ENCODE results near the gene IGLL5. TPM values are rescaled to one million over a fixed set of nuclear protein-coding genes. Genes with fewer than 3 reads are reported as not detected.

The IGLL5 gene
- polyA plus RNA-seq = not detected in 3 replicates
- polyA plus RNA-seq (2011; ENCODE audit: low read depth) = not detected
- polyA plus RNA-seq (2011; cell fraction: cytosol; rRNA removed) = not detected in 2 replicates
- polyA plus RNA-seq (2011; cell fraction: nucleus; rRNA removed) = not detected in 2 replicates
- not detected in 2 replicates for polyA plus RNA-seq (2012; ENCODE audit: low replicate concordance)
- polyA minus RNA-seq = not detected in 3 replicates
- not detected for polyA minus RNA-seq (2011; cell fraction: cytosol; rRNA and poly(A)+ RNA removed)
- not detected in 2 replicates for polyA minus RNA-seq (2011; cell fraction: nucleus; rRNA and poly(A)+ RNA removed)

DNA sequence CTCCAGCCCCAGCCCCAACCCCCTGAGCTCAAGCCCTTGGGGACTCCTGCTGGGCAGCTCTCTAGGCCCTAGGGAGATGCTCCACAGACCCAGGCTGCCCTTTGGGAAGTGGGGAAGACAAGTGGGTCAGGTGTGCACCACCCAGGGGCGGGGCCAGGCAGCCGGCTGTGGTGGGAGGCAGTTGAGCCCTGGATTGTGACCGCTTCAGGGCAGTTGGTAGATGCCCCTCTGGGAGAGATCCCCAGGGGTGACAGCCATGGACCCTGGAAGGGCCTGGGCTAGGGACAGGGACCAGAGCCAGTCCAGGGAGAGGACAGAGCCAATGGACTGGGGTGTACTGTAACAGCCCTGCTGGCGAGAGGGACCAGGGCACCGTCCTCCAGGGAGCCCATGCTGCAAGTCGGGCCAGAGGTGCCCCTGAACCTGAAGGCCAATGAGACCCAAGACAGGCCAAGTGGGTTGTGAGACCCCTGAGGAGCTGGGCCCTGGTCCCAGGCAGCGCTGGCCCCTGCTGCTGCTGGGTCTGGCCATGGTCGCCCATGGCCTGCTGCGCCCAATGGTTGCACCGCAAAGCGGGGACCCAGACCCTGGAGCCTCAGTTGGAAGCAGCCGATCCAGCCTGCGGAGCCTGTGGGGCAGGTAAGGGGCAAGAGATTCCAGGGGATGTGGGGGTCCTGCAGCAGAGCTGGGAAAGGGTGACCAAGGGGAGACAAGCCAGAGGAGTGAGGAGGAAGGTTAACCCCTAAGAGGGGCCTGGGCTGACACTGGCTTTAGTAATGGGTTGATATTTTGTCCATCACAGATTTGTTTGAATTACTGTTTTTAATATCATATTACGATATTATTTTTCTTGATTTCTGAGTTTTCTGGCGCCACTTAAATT lies at the start of gene IGLL5:
IGLL5 (plus strand) TSS at position 196 of the 883 bp plus-strand sequence; CDS start at position 434, 238 bp downstream.
- Histone ChIP-seq H3K27me3 (ENCODE audit: control insufficient read depth, extremely low read depth, insufficient read depth, low read length) (peaks cover 3% of the 10 kb centered on the region), H3K27ac (ENCODE audit: control insufficient read depth, insufficient read depth, low read length) (no peak within 1 kb of the TSS), H3K36me3 (ENCODE audit: control insufficient read depth in 2 of 2, extremely low read depth in 1 of 2, insufficient read depth in 2 of 2, low read length in 2 of 2) (no peaks in the 10 kb centered on the region), H3K4me3 (ENCODE audit: control insufficient read depth in 2 of 3, extremely low read depth in 1 of 3, insufficient read depth in 2 of 3, low read depth in 1 of 3, low read length in 3 of 3) (no peak within 1 kb of the TSS), H3K9me3 (ENCODE audit: control insufficient read depth, low read depth, low read length) (no peaks in the 10 kb centered on the region), H4K20me1 (ENCODE audit: control insufficient read depth, extremely low read depth, insufficient read depth, low read length) (no peaks in the 10 kb centered on the region), H3K4me2 (ENCODE audit: control insufficient read depth, extremely low read depth, insufficient read depth, low read depth, low read length) (no peak within 1 kb of the TSS), H3K9me1 (ENCODE audit: control insufficient read depth, extremely low read depth, insufficient read depth, low read length) (no peaks in the 10 kb centered on the region), H3K79me2 (ENCODE audit: control insufficient read depth, insufficient read depth, low read length) (no peaks in the 10 kb centered on the region), H3K9ac (ENCODE audit: control insufficient read depth, extremely low read depth, insufficient read depth, low read length) (no peak within 1 kb of the TSS), H3K4me1 (ENCODE audit: control insufficient read depth, extremely low read depth, insufficient read depth, low read length) (no peaks in the 10 kb centered on the region), H2AFZ (ENCODE audit: control insufficient read depth, low read length) (no peak within 1 kb of the TSS)
- FAIRE-seq (no peak), DNase-seq (ENCODE audit: low read depth, low spot score) (no peak)
- dilution Hi-C loops (cut with MboI; ENCODE audit: extremely low pct_ligation_motif_present, low sequenced_read_pairs) = no loop called here
- no peak for TF ChIP-seq EZH2 (IDR thresholded peaks at IDR 0.05; ENCODE audit: low read length)
- TF ChIP-seq, protein P1, sequence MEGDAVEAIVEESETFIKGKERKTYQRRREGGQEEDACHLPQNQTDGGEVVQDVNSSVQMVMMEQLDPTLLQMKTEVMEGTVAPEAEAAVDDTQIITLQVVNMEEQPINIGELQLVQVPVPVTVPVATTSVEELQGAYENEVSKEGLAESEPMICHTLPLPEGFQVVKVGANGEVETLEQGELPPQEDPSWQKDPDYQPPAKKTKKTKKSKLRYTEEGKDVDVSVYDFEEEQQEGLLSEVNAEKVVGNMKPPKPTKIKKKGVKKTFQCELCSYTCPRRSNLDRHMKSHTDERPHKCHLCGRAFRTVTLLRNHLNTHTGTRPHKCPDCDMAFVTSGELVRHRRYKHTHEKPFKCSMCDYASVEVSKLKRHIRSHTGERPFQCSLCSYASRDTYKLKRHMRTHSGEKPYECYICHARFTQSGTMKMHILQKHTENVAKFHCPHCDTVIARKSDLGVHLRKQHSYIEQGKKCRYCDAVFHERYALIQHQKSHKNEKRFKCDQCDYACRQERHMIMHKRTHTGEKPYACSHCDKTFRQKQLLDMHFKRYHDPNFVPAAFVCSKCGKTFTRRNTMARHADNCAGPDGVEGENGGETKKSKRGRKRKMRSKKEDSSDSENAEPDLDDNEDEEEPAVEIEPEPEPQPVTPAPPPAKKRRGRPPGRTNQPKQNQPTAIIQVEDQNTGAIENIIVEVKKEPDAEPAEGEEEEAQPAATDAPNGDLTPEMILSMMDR (optimal IDR thresholded peaks at IDR 0.05 in 1 of 3, IDR thresholded peaks at IDR 0.05 in 1 of 3, conservative IDR thresholded peaks at IDR 0.05 in 1 of 3; ENCODE audit: extremely low read depth in 1 of 3, insufficient read depth in 2 of 3, low read length in 3 of 3) = no peak

GRCh38 chr22:22838148-22838786 lies 49.3 kb upstream of the IGLL5 start:
- Histone ChIP-seq H3K27ac (ENCODE audit: control insufficient read depth, insufficient read depth, low read length) (no peak overlapping the region), H3K36me3 (ENCODE audit: control insufficient read depth in 2 of 2, extremely low read depth in 1 of 2, insufficient read depth in 2 of 2, low read length in 2 of 2) (no peaks in the 10 kb centered on the region), H3K4me3 (ENCODE audit: control insufficient read depth in 2 of 3, extremely low read depth in 1 of 3, insufficient read depth in 2 of 3, low read depth in 1 of 3, low read length in 3 of 3) (no peak overlapping the region), H3K4me2 (ENCODE audit: control insufficient read depth, extremely low read depth, insufficient read depth, low read depth, low read length) (no peak overlapping the region), H3K27me3 (ENCODE audit: control insufficient read depth, extremely low read depth, insufficient read depth, low read length) (no peaks in the 10 kb centered on the region), H3K9me3 (ENCODE audit: control insufficient read depth, low read depth, low read length) (no peaks in the 10 kb centered on the region), H3K9ac (ENCODE audit: control insufficient read depth, extremely low read depth, insufficient read depth, low read length) (no peak overlapping the region), H4K20me1 (ENCODE audit: control insufficient read depth, extremely low read depth, insufficient read depth, low read length) (no peaks in the 10 kb centered on the region), H2AFZ (ENCODE audit: control insufficient read depth, low read length) (no peak overlapping the region), H3K9me1 (ENCODE audit: control insufficient read depth, extremely low read depth, insufficient read depth, low read length) (no peaks in the 10 kb centered on the region), H3K79me2 (ENCODE audit: control insufficient read depth, insufficient read depth, low read length) (no peaks in the 10 kb centered on the region), H3K4me1 (ENCODE audit: control insufficient read depth, extremely low read depth, insufficient read depth, low read length) (no peaks in the 10 kb centered on the region)
- DNase-seq (ENCODE audit: low read depth, low spot score) (no peak), FAIRE-seq (no peak)
- dilution Hi-C loops (cut with MboI; ENCODE audit: extremely low pct_ligation_motif_present, low sequenced_read_pairs) = no loop called here
- TF ChIP-seq, protein P1 (optimal IDR thresholded peaks at IDR 0.05 in 1 of 3, IDR thresholded peaks at IDR 0.05 in 1 of 3, conservative IDR thresholded peaks at IDR 0.05 in 1 of 3; ENCODE audit: extremely low read depth in 1 of 3, insufficient read depth in 2 of 3, low read length in 3 of 3) = no peak
- no peak for TF ChIP-seq EZH2 (IDR thresholded peaks at IDR 0.05; ENCODE audit: low read length)
